ENCODE measurements around the gene INPP5B. TPM values are rescaled to one million over a fixed set of nuclear protein-coding genes. Genes with fewer than 3 reads are reported as not detected.

The INPP5B gene
- total and polyA plus RNA-seq, 9 of the 15 experiments (the other 6 are each of a cell fraction or from before 2014, with no cell fraction given), result 14.1 to 28.7 (median 20.9) TPM

- TF ChIP-seq PKNOX1 (IDR thresholded peaks at IDR 0.05), result peak; percentile 66
- TF ChIP-seq TRIM24 (IDR thresholded peaks at IDR 0.05), result peak; percentile 81 to 85
- no peak for TF ChIP-seq COPS2 (conservative IDR thresholded peaks at IDR 0.05)
- no peak for TF ChIP-seq POLR2H (tag; IDR thresholded peaks at IDR 0.05; ENCODE audit: low read depth)
- peak; percentile 34 to 79; a peak in 1 of 4 replicates for TF ChIP-seq ARNT (IDR thresholded peaks at IDR 0.05)
- peak; percentile 68 for TF ChIP-seq CCNT2 (IDR thresholded peaks at IDR 0.05; ENCODE audit: borderline replicate concordance, extremely low read depth, insufficient read length, low read depth, low read length)
- no peak for TF ChIP-seq HDAC6 (IDR thresholded peaks at IDR 0.05; ENCODE audit: low read depth, low read length)
- TF ChIP-seq FOXJ3 (CRISPR knock-in tag; IDR thresholded peaks at IDR 0.05), result no peak
- TF ChIP-seq ZNF584 (CRISPR knock-in tag; IDR thresholded peaks at IDR 0.05; ENCODE audit: low read depth), result no peak
- peak; percentile 62; the same call in 1 of the 2 replicates for TF ChIP-seq MAFK (IDR thresholded peaks at IDR 0.05; ENCODE audit: low read length)
- no peak for TF ChIP-seq KDM4B (IDR thresholded peaks at IDR 0.05; ENCODE audit: borderline replicate concordance in 2 of 2, low read depth in 1 of 2)
- TF ChIP-seq ZBTB49 (CRISPR knock-in tag; IDR thresholded peaks at IDR 0.05; ENCODE audit: borderline replicate concordance), result no peak
Observed at GRCh38 chr1:37922767-37923550, 23.9 kb downstream of the INPP5B start (continued).

Measured in K562 (cell line).